SK-N-DZ (cell line): ENCODE results near the gene LRSAM1.

Experiments used
- DNase-seq: peaks from one replicate; pipeline ENCODE4 v3.0.0-alpha.2; 2015; ENCODE audit warnings: low spot score
- small RNA-seq, 2 experiments: library from RNA; depleted of rRNA; stranded (forward); fragments of <200 nt; gene quantifications; one replicate each; pipeline ENCODE3, GENCODE V24; 2014

The LRSAM1 gene

DNA sequence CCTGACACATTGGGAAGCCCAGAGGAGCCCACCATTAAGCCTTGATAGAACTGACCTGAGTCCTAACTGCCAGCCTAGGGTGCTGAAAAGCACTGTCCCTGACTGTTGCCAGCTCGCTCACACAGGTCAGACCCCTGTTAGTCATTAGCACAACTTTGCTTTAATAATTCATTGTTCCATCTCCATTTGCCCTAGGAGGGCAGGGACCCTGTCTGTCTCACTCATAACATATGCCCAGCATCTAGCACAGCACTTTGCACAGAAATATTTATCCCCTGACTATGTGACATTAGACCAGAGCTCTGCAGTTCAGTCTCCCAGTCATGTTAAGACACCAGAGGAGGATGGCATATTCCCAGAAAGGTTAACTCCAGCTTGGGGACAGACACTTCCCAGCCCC lies 99.0 kb downstream of the LRSAM1 start:
- no peak for DNase-seq

DNA sequence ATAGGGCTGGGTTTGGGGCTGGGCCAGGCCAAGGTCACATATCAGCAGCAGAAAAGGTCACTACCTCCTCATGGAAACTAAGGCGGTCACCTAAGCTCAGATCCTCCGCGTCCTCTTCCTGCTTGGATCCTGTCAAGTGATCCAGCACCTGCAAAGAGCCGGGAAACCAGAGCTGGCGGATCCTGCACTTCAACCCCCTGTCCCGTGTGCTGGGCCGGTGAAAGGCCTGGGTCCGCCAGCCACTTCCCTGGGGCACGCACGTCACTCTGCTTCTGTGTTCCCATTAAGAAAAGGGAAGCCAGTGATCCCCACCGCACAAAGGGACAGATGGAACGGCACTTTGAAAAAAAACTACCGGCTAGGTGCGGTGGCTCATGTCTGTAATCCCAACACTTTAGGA lies 99.4 kb downstream of the LRSAM1 start:
- DNase-seq: no peak

Small RNAs within 50 kb of the gene (small RNA-seq; reads per million reads assigned to genes)
- gene RF00019: 0 reads per million in 2 experiments
- gene SNORA65: 18.8 to 319 reads per million in 2 experiments
